WTC11 (cell line): ENCODE measurements around the gene SLC66A2. TPM values are rescaled to one million over a fixed set of nuclear protein-coding genes. Genes with fewer than 3 reads are reported as not detected.

Experiments used
- ATAC-seq: fragments of 200-7000 bp; cut with Tn5 transposase; 2 replicates; pipeline ENCODE4 v1.10.0; 2021; ENCODE audit warnings: mild to moderate bottlenecking, moderate library complexity
- CTCF ChIA-PET: fragments of 300-600 bp; sonication (Branson Sonifier 250); formaldehyde crosslinking; loops from one replicate; lab custom pipeline; 2021; ENCODE audit warnings: antibody characterized with exemption; lab: Charles Lee
- POLR2A ChIA-PET: fragments of 350-600 bp; sonication (Branson Sonifier 250); formaldehyde crosslinking; loops from one replicate; lab custom pipeline; 2021; ENCODE audit warnings: antibody characterized with exemption; lab: Charles Lee
- DNase-seq: peaks from one replicate; pipeline ENCODE4 v3.0.0; 2021; ENCODE audit warnings: low spot score
- H3K27ac Mint-ChIP-seq: 2 replicates; pipeline ENCODE4 v1.8.0; 2021; ENCODE audit warnings: mixed read lengths
- H3K27me3 Mint-ChIP-seq: 2 replicates; pipeline ENCODE4 v1.8.0; 2021; ENCODE audit warnings: low read depth, mild to moderate bottlenecking, moderate library complexity, mixed read lengths
- H3K36me3 Mint-ChIP-seq: 2 replicates; pipeline ENCODE4 v1.8.0; 2021; ENCODE audit warnings: mixed read lengths
- H3K4me1 Mint-ChIP-seq: 2 replicates; pipeline ENCODE4 v1.8.0; 2022; ENCODE audit warnings: mixed read lengths
- H3K4me3 Mint-ChIP-seq: 2 replicates; pipeline ENCODE4 v1.8.0; 2021; ENCODE audit warnings: mild to moderate bottlenecking, moderate library complexity, mixed read lengths
- H3K9me3 Mint-ChIP-seq: 2 replicates; pipeline ENCODE4 v1.8.0; 2021; ENCODE audit warnings: mixed read lengths
- ELF4 ChIP-seq: sonication (generic); formaldehyde crosslinking; IDR thresholded peaks from 2 replicates; pipeline ENCODE4 v1.8.1; 2022; ENCODE audit warnings: low read depth, mild to moderate bottlenecking, moderate library complexity, missing genetic modification reagents
- EMX1 ChIP-seq: fragments of 250-450 bp; sonication (Bioruptor Pico); IDR thresholded peaks from 2 replicates; pipeline ENCODE4 v1.8.0; 2021; ENCODE audit warnings: mild to moderate bottlenecking
- ESRRA ChIP-seq: sonication (generic); formaldehyde crosslinking; IDR thresholded peaks from 2 replicates; pipeline ENCODE4 v1.8.1; 2022; ENCODE audit warnings: mild to moderate bottlenecking, missing genetic modification reagents, borderline replicate concordance
- FOXP1 ChIP-seq: sonication (generic); formaldehyde crosslinking; IDR thresholded peaks from 2 replicates; pipeline ENCODE4 v1.8.0; 2022; ENCODE audit warnings: missing genetic modification reagents, mild to moderate bottlenecking, moderate library complexity, borderline replicate concordance
- GABPB1 ChIP-seq: sonication (generic); formaldehyde crosslinking; IDR thresholded peaks from 2 replicates; pipeline ENCODE4 v1.8.1; 2023; ENCODE audit warnings: mild to moderate bottlenecking, missing genetic modification reagents
- HMGA2 ChIP-seq: fragments of 250-450 bp; sonication (Bioruptor Pico); IDR thresholded peaks from 2 replicates; pipeline ENCODE4 v1.4.0; 2021; ENCODE audit warnings: mild to moderate bottlenecking, moderate library complexity
- JAZF1 ChIP-seq: fragments of 250-450 bp; sonication (Bioruptor Pico); IDR thresholded peaks from 2 replicates; pipeline ENCODE4 v1.9.0; 2021; ENCODE audit warnings: moderate library complexity, mild to moderate bottlenecking, inconsistent platforms
- JUN ChIP-seq: sonication (generic); formaldehyde crosslinking; IDR thresholded peaks from 2 replicates; pipeline ENCODE4 v1.8.0; 2023; ENCODE audit warnings: mild to moderate bottlenecking, missing genetic modification reagents
- MXD4 ChIP-seq: fragments of 250-450 bp; sonication (Bioruptor Pico); IDR thresholded peaks from 2 replicates; pipeline ENCODE4 v1.8.0; 2021; ENCODE audit warnings: mild to moderate bottlenecking, moderate library complexity, borderline replicate concordance
- MYBL2 ChIP-seq: sonication (generic); formaldehyde crosslinking; IDR thresholded peaks from 2 replicates; pipeline ENCODE4 v1.8.1; 2023; ENCODE audit warnings: mild to moderate bottlenecking, moderate library complexity, missing genetic modification reagents
- NR2C2 ChIP-seq: sonication (generic); formaldehyde crosslinking; IDR thresholded peaks from 2 replicates; pipeline ENCODE4 v1.8.0; 2022; ENCODE audit warnings: mild to moderate bottlenecking, missing genetic modification reagents
- NR3C1 ChIP-seq: sonication (generic); formaldehyde crosslinking; conservative IDR thresholded peaks from 2 replicates; pipeline ENCODE4 v1.8.1; 2023; ENCODE audit warnings: low read depth, mild to moderate bottlenecking, missing genetic modification reagents
- OVOL2 ChIP-seq: fragments of 250-450 bp; sonication (Bioruptor Pico); IDR thresholded peaks from 2 replicates; pipeline ENCODE4 v1.9.0; 2021; ENCODE audit warnings: mild to moderate bottlenecking, borderline replicate concordance
- RORB ChIP-seq: fragments of 250-450 bp; sonication (Bioruptor Pico); IDR thresholded peaks from 2 replicates; pipeline ENCODE4 v1.9.0; 2021; ENCODE audit warnings: mild to moderate bottlenecking
- SOX15 ChIP-seq: fragments of 250-450 bp; sonication (Bioruptor Pico); IDR thresholded peaks from 2 replicates; pipeline ENCODE4 v1.9.0; 2021; ENCODE audit warnings: mild to moderate bottlenecking
- SP1 ChIP-seq: sonication (generic); formaldehyde crosslinking; conservative IDR thresholded peaks from 2 replicates; pipeline ENCODE4 v1.8.1; 2022; ENCODE audit warnings: missing genetic modification reagents
- TCF7 ChIP-seq: sonication (generic); formaldehyde crosslinking; IDR thresholded peaks from 2 replicates; pipeline ENCODE4 v1.8.0; 2022; ENCODE audit warnings: mild to moderate bottlenecking, low read depth, missing genetic modification reagents, moderate library complexity
- TEAD4 ChIP-seq: sonication (generic); formaldehyde crosslinking; IDR thresholded peaks from 2 replicates; pipeline ENCODE4 v1.8.0; 2022; ENCODE audit warnings: mild to moderate bottlenecking, missing genetic modification reagents
- ZNF263 ChIP-seq: sonication (generic); formaldehyde crosslinking; IDR thresholded peaks from 2 replicates; pipeline ENCODE4 v1.8.1; 2022; ENCODE audit warnings: low read depth, mild to moderate bottlenecking, moderate library complexity, missing genetic modification reagents
- ZNF317 ChIP-seq: sonication (generic); formaldehyde crosslinking; IDR thresholded peaks from 2 replicates; pipeline ENCODE4 v1.8.1; 2023; ENCODE audit warnings: low read depth, mild to moderate bottlenecking, moderate library complexity, missing genetic modification reagents, borderline replicate concordance
- ZNF423 ChIP-seq: fragments of 250-450 bp; sonication (Bioruptor Pico); IDR thresholded peaks from 2 replicates; pipeline ENCODE4 v2.1.2; 2022; ENCODE audit warnings: mild to moderate bottlenecking, moderate library complexity
- total RNA-seq: library from RNA; stranded (reverse); gene quantifications from 3 replicates; pipeline ENCODE4 v1.2.3, GENCODE V29; 2021
- TF ChIP-seq, protein P1 (sequence below): sonication (generic); formaldehyde crosslinking; IDR thresholded peaks from 2 replicates; pipeline ENCODE4 v1.8.1; 2023; ENCODE audit warnings: mild to moderate bottlenecking, missing genetic modification reagents, moderate library complexity
- TF ChIP-seq, protein P2 (sequence below): sonication (generic); formaldehyde crosslinking; IDR thresholded peaks from 2 replicates; pipeline ENCODE4 v1.8.0; 2023; ENCODE audit warnings: mild to moderate bottlenecking, missing genetic modification reagents
- TF ChIP-seq, protein P3 (sequence below): sonication (generic); formaldehyde crosslinking; IDR thresholded peaks from 2 replicates; pipeline ENCODE4 v1.8.1; 2023; ENCODE audit warnings: mild to moderate bottlenecking, missing genetic modification reagents
- TF ChIP-seq, protein P4 (sequence below): sonication (generic); formaldehyde crosslinking; IDR thresholded peaks from 2 replicates; pipeline ENCODE4 v1.8.1; 2022; ENCODE audit warnings: mild to moderate bottlenecking, moderate library complexity, missing genetic modification reagents
- TF ChIP-seq, protein P5 (sequence below): sonication (generic); formaldehyde crosslinking; IDR thresholded peaks from 2 replicates; pipeline ENCODE4 v1.8.0; 2022; ENCODE audit warnings: mild to moderate bottlenecking, missing genetic modification reagents
- TF ChIP-seq, protein P6 (sequence below): sonication (generic); formaldehyde crosslinking; IDR thresholded peaks from 2 replicates; pipeline ENCODE4 v1.8.0; 2022; ENCODE audit warnings: mild to moderate bottlenecking, missing genetic modification reagents

SLC66A2 gene
- total RNA-seq, 1 experiment from 2014 or later, result 20.9 TPM

DNA sequence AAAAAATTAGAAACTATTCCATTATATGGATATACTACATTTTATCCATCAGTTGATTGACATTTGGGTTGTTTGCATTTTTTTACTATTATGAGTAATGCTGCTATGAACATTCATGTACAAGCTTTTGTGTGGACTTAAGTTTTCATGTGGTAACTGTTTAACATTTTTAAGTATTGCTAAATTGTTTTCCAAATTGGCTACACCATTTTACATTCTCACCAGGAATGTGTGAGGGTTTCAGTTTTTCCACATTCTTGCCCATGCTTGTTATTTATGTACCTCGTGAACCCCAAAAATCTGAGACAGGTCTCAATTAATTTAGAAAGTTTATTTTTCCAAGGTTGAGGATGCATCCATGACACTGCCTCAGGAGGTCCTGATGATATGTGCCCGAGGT lies 40.0 kb upstream of the SLC66A2 start (continued):
- TF ChIP-seq, protein P1, sequence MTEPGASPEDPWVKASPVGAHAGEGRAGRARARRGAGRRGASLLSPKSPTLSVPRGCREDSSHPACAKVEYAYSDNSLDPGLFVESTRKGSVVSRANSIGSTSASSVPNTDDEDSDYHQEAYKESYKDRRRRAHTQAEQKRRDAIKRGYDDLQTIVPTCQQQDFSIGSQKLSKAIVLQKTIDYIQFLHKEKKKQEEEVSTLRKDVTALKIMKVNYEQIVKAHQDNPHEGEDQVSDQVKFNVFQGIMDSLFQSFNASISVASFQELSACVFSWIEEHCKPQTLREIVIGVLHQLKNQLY (CRISPR knock-in tag), result no peak
- TF ChIP-seq, all 79 proteins: peak for 0

DNA sequence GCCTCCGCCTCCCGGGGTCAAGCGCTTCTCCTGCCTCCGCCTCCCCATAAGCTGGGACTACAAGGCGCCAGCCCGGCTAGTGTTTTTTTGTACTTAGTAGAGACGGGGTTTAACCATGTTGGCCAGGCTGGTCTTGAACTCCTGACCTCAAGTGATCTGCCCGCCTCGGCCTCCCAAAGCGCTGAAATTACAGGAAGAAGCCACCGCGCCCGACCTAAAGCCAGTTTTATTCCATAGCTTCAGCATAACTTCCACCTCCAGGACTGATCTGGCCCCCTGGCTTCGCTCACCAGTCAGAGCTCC lies 37.7 kb upstream of the SLC66A2 start:
- H3K4me1 Mint-ChIP-seq, result peaks cover 39% of the 10 kb centered on the region
- H3K27ac Mint-ChIP-seq, result no peak overlapping the region
- CTCF ChIA-PET, result interaction anchor here (0.7 to 2.5 kb wide), 2 partner anchors 55 to 171 kb away, joined by 4 to 5 read pairs; no protein-coding TSS in a partner anchor
- ATAC-seq (no peak), DNase-seq (no peak)
- H3K36me3 Mint-ChIP-seq, result peaks cover 18% of the 10 kb centered on the region
- POLR2A ChIA-PET, result no interaction called here
- H3K4me3 Mint-ChIP-seq, result peak overlapping the region; percentile 93
- H3K27me3 Mint-ChIP-seq, result no peaks in the 10 kb centered on the region
- H3K9me3 Mint-ChIP-seq, result no peaks in the 10 kb centered on the region
- TF ChIP-seq SOX15 (no peak), NR2C2 (CRISPR knock-in tag) (no peak), JUN (CRISPR knock-in tag) (no peak)

DNA sequence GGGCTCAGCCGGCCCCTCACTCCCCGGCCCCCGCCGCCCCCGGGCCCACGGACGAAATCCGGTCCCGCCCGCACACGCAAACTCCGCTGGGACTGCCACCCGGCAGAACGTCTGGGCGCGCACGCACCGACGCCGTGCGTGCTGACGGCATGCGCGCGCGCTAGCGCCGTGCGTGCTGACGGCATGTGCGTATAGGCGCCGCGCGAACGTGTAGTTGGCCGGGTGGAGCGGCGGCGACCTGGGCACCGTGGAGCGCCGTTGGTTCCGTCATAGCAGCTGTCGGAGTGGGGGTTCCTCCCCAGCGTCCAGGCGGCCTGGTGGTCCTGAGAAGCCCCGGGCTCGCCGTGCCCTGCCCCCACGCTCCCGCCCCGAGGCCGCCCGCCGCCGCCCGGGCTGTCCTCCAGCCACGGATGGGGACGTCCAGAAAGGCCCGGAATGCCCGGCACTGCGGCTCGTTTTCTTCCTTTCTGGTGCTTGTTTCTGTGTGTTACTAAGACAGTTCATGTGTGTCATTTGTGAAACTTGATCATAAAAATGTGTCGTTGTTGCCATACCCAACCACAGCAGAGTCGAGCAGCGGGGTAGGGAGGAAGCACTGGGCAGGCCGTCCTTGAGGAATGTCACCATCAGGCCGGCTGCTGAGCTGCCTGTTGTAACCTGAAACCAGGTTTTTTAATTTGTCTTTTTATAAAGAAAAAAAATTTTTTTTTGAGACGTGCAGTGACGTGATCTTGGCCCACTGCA lies 37.2 kb upstream of the SLC66A2 start, which contains the start of gene TXNL4A:
TXNL4A (minus strand) TSS at position 113 of the 744 bp plus-strand sequence. CDS start 171 bp downstream, outside the sequence.
- Mint-ChIP-seq H3K27me3 (no peaks in the 10 kb centered on the region), H3K9me3 (no peaks in the 10 kb centered on the region), H3K4me3 (peak within 1 kb of the TSS; percentile 93), H3K36me3 (peaks cover 20% of the 10 kb centered on the region), H3K4me1 (peaks cover 34% of the 10 kb centered on the region), H3K27ac (peak within 1 kb of the TSS; percentile 99)
- ATAC-seq, result peak; percentile 91
- ChIA-PET CTCF (interaction anchor here (0.7 to 2.5 kb wide), 2 partner anchors 55 to 171 kb away, joined by 4 to 5 read pairs; no protein-coding TSS in a partner anchor), POLR2A (interaction anchor here (1.4 kb wide), 1 partner anchor 21 kb away, joined by 5 read pairs; no protein-coding TSS in a partner anchor)
- DNase-seq, result peak; percentile 59
- TF ChIP-seq, protein P2, sequence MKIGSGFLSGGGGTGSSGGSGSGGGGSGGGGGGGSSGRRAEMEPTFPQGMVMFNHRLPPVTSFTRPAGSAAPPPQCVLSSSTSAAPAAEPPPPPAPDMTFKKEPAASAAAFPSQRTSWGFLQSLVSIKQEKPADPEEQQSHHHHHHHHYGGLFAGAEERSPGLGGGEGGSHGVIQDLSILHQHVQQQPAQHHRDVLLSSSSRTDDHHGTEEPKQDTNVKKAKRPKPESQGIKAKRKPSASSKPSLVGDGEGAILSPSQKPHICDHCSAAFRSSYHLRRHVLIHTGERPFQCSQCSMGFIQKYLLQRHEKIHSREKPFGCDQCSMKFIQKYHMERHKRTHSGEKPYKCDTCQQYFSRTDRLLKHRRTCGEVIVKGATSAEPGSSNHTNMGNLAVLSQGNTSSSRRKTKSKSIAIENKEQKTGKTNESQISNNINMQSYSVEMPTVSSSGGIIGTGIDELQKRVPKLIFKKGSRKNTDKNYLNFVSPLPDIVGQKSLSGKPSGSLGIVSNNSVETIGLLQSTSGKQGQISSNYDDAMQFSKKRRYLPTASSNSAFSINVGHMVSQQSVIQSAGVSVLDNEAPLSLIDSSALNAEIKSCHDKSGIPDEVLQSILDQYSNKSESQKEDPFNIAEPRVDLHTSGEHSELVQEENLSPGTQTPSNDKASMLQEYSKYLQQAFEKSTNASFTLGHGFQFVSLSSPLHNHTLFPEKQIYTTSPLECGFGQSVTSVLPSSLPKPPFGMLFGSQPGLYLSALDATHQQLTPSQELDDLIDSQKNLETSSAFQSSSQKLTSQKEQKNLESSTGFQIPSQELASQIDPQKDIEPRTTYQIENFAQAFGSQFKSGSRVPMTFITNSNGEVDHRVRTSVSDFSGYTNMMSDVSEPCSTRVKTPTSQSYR (CRISPR knock-in tag), result 0 out of 2 replicates have a peak, but pooled peaks have one; percentile 14
- no peak for TF ChIP-seq RORB (CRISPR knock-in tag)
- TF ChIP-seq OVOL2 (CRISPR knock-in tag), result no peak
- TF ChIP-seq, protein P3, sequence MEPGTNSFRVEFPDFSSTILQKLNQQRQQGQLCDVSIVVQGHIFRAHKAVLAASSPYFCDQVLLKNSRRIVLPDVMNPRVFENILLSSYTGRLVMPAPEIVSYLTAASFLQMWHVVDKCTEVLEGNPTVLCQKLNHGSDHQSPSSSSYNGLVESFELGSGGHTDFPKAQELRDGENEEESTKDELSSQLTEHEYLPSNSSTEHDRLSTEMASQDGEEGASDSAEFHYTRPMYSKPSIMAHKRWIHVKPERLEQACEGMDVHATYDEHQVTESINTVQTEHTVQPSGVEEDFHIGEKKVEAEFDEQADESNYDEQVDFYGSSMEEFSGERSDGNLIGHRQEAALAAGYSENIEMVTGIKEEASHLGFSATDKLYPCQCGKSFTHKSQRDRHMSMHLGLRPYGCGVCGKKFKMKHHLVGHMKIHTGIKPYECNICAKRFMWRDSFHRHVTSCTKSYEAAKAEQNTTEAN, result no peak
- no peak for TF ChIP-seq MXD4 (CRISPR knock-in tag)
- no peak for TF ChIP-seq HMGA2
- 0 out of 2 replicates have a peak, but pooled peaks have one; percentile 39 for TF ChIP-seq ZNF263
- no peak for TF ChIP-seq ELF4
- TF ChIP-seq EMX1 (CRISPR knock-in tag), result no peak
- TF ChIP-seq, protein P4, sequence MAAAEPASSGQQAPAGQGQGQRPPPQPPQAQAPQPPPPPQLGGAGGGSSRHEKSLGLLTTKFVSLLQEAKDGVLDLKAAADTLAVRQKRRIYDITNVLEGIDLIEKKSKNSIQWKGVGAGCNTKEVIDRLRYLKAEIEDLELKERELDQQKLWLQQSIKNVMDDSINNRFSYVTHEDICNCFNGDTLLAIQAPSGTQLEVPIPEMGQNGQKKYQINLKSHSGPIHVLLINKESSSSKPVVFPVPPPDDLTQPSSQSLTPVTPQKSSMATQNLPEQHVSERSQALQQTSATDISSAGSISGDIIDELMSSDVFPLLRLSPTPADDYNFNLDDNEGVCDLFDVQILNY (CRISPR knock-in tag), result peak; percentile 74; the same call in 1 of the 2 replicates
- no peak for TF ChIP-seq SOX15
- peak; percentile 74 for TF ChIP-seq MYBL2 (CRISPR knock-in tag)
- peak; percentile 0; the same call in 1 of the 2 replicates for TF ChIP-seq ESRRA (CRISPR knock-in tag)
- TF ChIP-seq TEAD4 (CRISPR knock-in tag), result no peak
- TF ChIP-seq, protein P5, sequence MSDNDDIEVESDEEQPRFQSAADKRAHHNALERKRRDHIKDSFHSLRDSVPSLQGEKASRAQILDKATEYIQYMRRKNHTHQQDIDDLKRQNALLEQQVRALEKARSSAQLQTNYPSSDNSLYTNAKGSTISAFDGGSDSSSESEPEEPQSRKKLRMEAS (CRISPR knock-in tag), result peak; percentile 90
- TF ChIP-seq JUN (CRISPR knock-in tag), result no peak
- no peak for TF ChIP-seq JAZF1 (CRISPR knock-in tag)
- no peak for TF ChIP-seq ZNF423 (CRISPR knock-in tag)
- TF ChIP-seq NR3C1 (CRISPR knock-in tag), result no peak; the same call in 1 of the 2 replicates
- TF ChIP-seq, protein P6, sequence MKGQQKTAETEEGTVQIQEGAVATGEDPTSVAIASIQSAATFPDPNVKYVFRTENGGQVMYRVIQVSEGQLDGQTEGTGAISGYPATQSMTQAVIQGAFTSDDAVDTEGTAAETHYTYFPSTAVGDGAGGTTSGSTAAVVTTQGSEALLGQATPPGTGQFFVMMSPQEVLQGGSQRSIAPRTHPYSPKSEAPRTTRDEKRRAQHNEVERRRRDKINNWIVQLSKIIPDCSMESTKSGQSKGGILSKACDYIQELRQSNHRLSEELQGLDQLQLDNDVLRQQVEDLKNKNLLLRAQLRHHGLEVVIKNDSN (CRISPR knock-in tag), result peak; percentile 47; the same call in 1 of the 2 replicates
- TF ChIP-seq TCF7, result no peak
- 0 out of 2 replicates have a peak, but pooled peaks have one; percentile 45 for TF ChIP-seq ZNF317 (CRISPR knock-in tag)
- TF ChIP-seq FOXP1 (CRISPR knock-in tag), result peak; percentile 37; the same call in 1 of the 2 replicates
- no peak for TF ChIP-seq SP1 (CRISPR knock-in tag)
- no peak; the same call in 1 of the 2 replicates for TF ChIP-seq GABPB1 (CRISPR knock-in tag)
